Right lobe of liver (tissue), 6 donors: ENCODE data around the gene CERCAM. TPM values are rescaled to one million over a fixed set of nuclear protein-coding genes. Genes with fewer than 3 reads are reported as not detected.
"Not testable (repeated sequence)": the region's sequence is repeated elsewhere in the genome, so short reads cannot be mapped to it uniquely, and the experiment has no call there.

Experiments
- ATAC-seq, 4 donors: fragments of 200-7000 bp; cut with Tn5 transposase; one replicate each; pipeline ENCODE4 v1.9.1; 2020; ENCODE audit warnings: mild to moderate bottlenecking in 4 of 4, moderate library complexity in 4 of 4
- DNase-seq, 3 donors: peaks; one replicate each; pipeline ENCODE4 v3.0.0-alpha.2; 2020
- H3K27ac ChIP-seq, 3 donors: fragments of 200-600 bp; one replicate each; pipeline ENCODE4 v1.8.0; 2022
- H3K27me3 ChIP-seq, 2 donors: fragments of 200-600 bp; one replicate each; pipeline ENCODE4 v1.8.0; 2022
- H3K36me3 ChIP-seq, 4 donors: fragments of 200-600 bp; sonication (generic) in 1 of 4; one replicate each; pipeline versions ENCODE4 v1.5.1 to v1.8.0; 2017 to 2022; ENCODE audit warnings: control low read depth in 1 of 4
- H3K4me1 ChIP-seq, 4 donors: fragments of 200-600 bp; sonication (generic) in 1 of 4; one replicate each; pipeline versions ENCODE4 v1.5.1 to v1.8.0; 2017 to 2022; ENCODE audit warnings: control low read depth in 1 of 4
- H3K4me3 ChIP-seq, 3 donors: fragments of 200-600 bp; one replicate each; pipeline ENCODE4 v1.8.0; 2022
- H3K9me3 ChIP-seq, 4 donors: fragments of 200-600 bp; sonication (generic) in 1 of 4; one replicate each; pipeline versions ENCODE4 v1.5.1 to v1.8.0; 2017 to 2022; ENCODE audit warnings: control low read depth in 1 of 4
- POLR2A ChIP-seq: fragments of 450-650 bp; IDR thresholded peaks from one replicate; pipeline ENCODE4 v1.6.1; 2017; ENCODE audit warnings: antibody characterized with exemption, mild to moderate bottlenecking
- WGBS: methylation state at CpG from one replicate; pipeline ENCODE4 v1.1.6; 2018; ENCODE audit warnings: low coverage, low lambda C conversion rate; ENCODE audit not compliant: insufficient coverage; ENCODE audit errors: missing lambda C conversion rate; 5-methylcytosine and 5-hydroxymethylcytosine counted together
- intact Hi-C, 2 donors: fragments of 100-400 bp; cut with DNase I; formaldehyde crosslinking; loops; one replicate each; pipeline versions ENCODE4 v1.11.2 to v1.14.1; 2022
- total RNA-seq, 6 experiments: library from RNA; depleted of rRNA in 2 of 6; stranded (reverse); fragments of >200 nt in 2 of 6; fragmentation: NEBNext Ultra II Directional in 3 of 6; extraction: Animal tissue kit (Norgen Biotek cat#: 25700) in 3 of 6; gene quantifications; one replicate each; pipeline versions ENCODE4 v1.1.0 to v1.2.4, GENCODE V29; 2016 to 2023
- TF ChIP-seq, protein P1 (sequence below), 4 donors: fragments of 200-600 bp in 3 of 4; fragments of 450-650 bp in 1 of 4; IDR thresholded peaks; one replicate each; pipeline versions ENCODE4 v1.5.1 to v1.8.0; 2016 to 2022; ENCODE audit warnings: antibody characterized with exemption in 4 of 4, mild to moderate bottlenecking in 2 of 4
- donor health status: DM: no; HTN: yes; CAD: no.
- donor health status: DM: no; HTN: no; CAD: no.
- donor health status: DM: no; HTN: no; CAD: no.
- donor health status: DM: no; HTN: yes; CAD: no.
- donor health status: DM: no; HTN: yes; CAD: no.

Gene CERCAM
- total RNA-seq, 6 experiments from 2014 or later: 1.3 to 3.1 (median 2.2) TPM

DNA sequence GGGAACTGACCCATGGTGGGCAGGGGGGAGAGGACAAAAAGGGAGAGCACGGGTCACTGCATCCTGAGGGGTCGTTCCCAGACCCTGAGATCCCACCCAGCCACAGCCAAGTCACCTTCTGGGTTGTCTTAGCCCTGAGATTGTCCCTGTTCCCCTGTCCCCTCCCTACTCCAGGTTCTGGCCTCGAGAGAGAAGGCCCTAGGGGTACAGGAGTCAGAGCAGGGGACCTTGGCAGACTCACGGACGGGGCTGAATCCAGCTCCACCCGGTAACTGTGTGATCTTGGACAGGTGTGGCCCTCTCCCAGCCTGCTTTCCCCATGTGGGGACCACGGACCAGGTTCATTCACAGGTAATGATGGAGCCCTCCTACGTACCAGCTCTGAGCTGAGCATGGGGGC, 11.2 kb upstream of the CERCAM start:
- Histone ChIP-seq H3K4me1 (no peaks in the 10 kb centered on the region), H3K4me3 (no peak overlapping the region), H3K27ac (no peak overlapping the region), H3K36me3 (no peaks in the 10 kb centered on the region), H3K9me3 (no peaks in the 10 kb centered on the region), H3K27me3 (no peaks in the 10 kb centered on the region)
- TF ChIP-seq, protein P1, sequence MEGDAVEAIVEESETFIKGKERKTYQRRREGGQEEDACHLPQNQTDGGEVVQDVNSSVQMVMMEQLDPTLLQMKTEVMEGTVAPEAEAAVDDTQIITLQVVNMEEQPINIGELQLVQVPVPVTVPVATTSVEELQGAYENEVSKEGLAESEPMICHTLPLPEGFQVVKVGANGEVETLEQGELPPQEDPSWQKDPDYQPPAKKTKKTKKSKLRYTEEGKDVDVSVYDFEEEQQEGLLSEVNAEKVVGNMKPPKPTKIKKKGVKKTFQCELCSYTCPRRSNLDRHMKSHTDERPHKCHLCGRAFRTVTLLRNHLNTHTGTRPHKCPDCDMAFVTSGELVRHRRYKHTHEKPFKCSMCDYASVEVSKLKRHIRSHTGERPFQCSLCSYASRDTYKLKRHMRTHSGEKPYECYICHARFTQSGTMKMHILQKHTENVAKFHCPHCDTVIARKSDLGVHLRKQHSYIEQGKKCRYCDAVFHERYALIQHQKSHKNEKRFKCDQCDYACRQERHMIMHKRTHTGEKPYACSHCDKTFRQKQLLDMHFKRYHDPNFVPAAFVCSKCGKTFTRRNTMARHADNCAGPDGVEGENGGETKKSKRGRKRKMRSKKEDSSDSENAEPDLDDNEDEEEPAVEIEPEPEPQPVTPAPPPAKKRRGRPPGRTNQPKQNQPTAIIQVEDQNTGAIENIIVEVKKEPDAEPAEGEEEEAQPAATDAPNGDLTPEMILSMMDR (IDR thresholded peaks at IDR 0.05): no peak
- no peak for TF ChIP-seq POLR2A
- ATAC-seq (no peak), DNase-seq (no peak)
- intact Hi-C loops: no loop called here
- no CpG with 5 or more reads among the region's 8 CpGs for WGBS

DNA sequence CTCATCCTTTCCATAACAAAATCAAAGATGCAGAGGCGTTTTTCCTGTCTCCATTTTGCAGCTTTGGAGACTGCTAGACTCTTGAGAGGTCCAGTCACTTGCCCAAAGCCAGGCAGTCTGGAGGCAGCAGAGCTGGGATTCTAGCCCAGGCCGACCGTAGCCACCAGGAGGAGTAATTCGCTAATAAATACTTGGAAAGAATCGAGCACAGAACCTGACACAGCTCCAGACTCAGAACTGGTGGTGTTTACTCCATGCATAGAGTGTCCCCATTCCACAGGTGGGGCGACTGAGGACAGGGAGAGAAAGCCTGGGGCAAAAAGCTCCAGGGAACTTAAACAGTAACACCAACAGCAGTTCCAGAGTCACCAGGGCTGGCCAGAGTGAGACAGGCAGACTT, 10.7 kb upstream of the CERCAM start:
- no peak overlapping the region for H3K27ac ChIP-seq
- no peak overlapping the region for H3K4me3 ChIP-seq
- ATAC-seq (peak in 1 of 4 donors; percentile 45), DNase-seq (no peak)
- H3K4me1 ChIP-seq: no peaks in the 10 kb centered on the region
- 27% methylated on average over 5 of the region's 6 CpGs for WGBS
- intact Hi-C loops: loop anchor here in 1 of 2 donors (10.0 kb wide), 1 partner anchor 45 kb away; no protein-coding TSS in a partner anchor
- TF ChIP-seq, protein P1 (IDR thresholded peaks at IDR 0.05): peak in 3 of 4 donors; percentile 4 to 11 (median 4)
- TF ChIP-seq POLR2A: no peak
- no peaks in the 10 kb centered on the region for H3K36me3 ChIP-seq
- H3K9me3 ChIP-seq: no peaks in the 10 kb centered on the region
- no peaks in the 10 kb centered on the region for H3K27me3 ChIP-seq

DNA sequence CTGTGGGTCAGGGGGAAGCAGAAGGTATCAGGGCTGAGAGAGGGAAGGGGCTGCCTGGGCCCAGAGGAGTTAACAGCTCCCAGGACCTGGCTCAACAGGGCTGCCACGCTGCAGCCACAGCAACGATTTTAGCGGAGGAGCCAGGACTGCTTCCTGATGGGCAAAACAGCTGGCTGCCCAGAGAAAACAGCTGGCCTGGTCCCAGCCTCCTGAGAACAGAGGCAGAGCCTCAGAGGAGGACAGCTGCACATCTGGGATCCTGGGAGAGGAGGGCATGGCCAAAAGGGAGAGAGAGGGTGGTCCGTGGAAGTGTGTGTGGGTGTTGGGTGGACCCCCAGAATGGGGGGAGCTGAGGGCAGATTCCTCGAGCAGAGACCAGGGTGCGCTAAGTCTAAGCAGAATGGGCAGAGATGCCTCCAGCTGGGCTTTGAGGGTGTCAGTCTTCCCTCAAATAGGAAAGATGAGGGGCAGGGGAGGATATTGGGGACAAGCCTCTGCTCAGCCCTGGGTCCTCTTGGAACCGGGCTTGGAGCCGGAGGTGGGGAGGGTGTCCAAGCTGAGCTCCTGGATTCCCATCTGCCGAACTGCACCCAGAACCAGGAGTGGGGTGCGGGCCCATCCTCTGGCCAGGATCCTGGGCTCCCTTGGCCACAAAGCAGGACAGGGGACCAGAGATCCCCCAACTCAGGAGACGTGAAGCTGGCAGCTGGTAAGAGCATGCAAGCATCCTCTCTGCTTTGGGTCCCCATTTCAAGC, 9.1 kb upstream of the CERCAM start:
- Histone ChIP-seq H3K27me3 (no peaks in the 10 kb centered on the region), H3K9me3 (no peaks in the 10 kb centered on the region), H3K4me1 (no peaks in the 10 kb centered on the region), H3K36me3 (no peaks in the 10 kb centered on the region), H3K4me3 (no peak overlapping the region), H3K27ac (no peak overlapping the region)
- 27% methylated on average over 6 of the region's 11 CpGs for WGBS
- ATAC-seq (peak in 1 of 4 donors; percentile 12), DNase-seq (no peak)
- TF ChIP-seq, protein P1 (IDR thresholded peaks at IDR 0.05): no peak
- intact Hi-C loops: loop anchor here in 1 of 2 donors (10.0 kb wide), 1 partner anchor 47 kb away; no protein-coding TSS in a partner anchor

DNA sequence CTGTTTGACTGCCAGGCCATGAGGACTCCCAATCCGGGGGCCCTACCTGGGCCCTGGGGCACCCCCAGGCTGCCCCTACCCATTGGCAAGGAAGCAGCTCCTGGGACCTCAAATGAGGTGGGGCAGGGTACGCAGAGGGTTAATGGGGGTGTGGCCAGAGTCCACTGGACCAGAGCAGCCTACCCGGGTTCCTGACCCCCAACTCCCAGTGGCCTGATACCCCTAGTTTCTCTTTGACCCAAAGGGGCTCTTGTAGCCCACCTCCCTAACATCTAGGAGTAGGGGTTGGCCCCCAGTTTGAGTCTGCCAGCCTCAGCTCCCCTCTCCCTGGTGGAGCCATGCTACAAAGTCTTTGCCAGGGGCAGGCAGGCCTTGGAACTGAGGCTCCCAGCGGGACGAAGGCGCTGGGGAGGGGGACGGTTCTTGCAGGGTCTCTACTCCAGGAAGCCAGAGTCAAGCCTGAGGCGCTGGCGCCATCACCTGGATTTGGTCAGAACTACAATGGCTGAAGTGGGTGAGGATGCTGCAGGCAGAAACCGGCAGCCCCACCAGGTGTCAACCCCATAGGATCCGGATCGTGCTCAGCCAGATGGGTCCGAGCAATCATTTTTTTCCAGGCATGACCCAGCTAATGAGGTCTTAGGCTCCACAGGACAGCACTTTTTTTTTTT, 8.4 kb upstream of the CERCAM start:
- Histone ChIP-seq H3K4me3 (no peak overlapping the region), H3K27ac (no peak overlapping the region), H3K4me1 (no peaks in the 10 kb centered on the region), H3K27me3 (no peaks in the 10 kb centered on the region), H3K9me3 (no peaks in the 10 kb centered on the region), H3K36me3 (no peaks in the 10 kb centered on the region)
- DNase-seq: no peak
- intact Hi-C loops: loop anchor here in 1 of 2 donors (10.0 kb wide), 1 partner anchor 47 kb away; no protein-coding TSS in a partner anchor
- no peak for TF ChIP-seq POLR2A
- TF ChIP-seq, protein P1 (IDR thresholded peaks at IDR 0.05): peak; percentile 26 to 45 (median 36)
- 10% methylated on average over 8 of the region's 13 CpGs for WGBS
- peak; percentile 37 to 46 (median 42) for ATAC-seq

DNA sequence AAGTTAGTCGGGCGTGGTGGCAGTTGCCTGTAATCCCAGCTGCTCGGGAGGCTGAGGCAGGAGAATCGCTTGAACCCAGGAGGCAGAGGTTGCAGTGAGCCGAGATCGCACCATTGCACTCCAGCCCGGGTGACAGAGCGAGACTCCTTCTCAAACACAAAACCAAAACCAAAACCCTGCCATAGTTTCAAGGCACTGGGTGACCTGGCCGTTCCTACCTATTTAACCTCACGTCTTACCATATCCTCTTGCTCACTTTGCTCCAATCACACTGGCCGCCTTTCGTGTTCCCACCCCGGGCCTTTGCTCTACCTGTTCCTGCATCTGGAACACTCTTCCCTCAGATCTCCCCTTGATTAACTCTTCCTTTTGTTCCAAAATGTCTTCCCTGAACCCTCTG, 6.9 kb upstream of the CERCAM start:
- H3K27ac ChIP-seq, H3K4me1 ChIP-seq, H3K27me3 ChIP-seq, DNase-seq, H3K9me3 ChIP-seq, H3K4me3 ChIP-seq, ATAC-seq, H3K36me3 ChIP-seq: not testable (repeated sequence)
- WGBS: 80% methylated on average over 8 of the region's 13 CpGs
- intact Hi-C loops: loop anchor here in 1 of 2 donors (10.0 kb wide), 1 partner anchor 49 kb away; no protein-coding TSS in a partner anchor
